ENCODE results near the gene NEK4.

NEK4 gene

DNA sequence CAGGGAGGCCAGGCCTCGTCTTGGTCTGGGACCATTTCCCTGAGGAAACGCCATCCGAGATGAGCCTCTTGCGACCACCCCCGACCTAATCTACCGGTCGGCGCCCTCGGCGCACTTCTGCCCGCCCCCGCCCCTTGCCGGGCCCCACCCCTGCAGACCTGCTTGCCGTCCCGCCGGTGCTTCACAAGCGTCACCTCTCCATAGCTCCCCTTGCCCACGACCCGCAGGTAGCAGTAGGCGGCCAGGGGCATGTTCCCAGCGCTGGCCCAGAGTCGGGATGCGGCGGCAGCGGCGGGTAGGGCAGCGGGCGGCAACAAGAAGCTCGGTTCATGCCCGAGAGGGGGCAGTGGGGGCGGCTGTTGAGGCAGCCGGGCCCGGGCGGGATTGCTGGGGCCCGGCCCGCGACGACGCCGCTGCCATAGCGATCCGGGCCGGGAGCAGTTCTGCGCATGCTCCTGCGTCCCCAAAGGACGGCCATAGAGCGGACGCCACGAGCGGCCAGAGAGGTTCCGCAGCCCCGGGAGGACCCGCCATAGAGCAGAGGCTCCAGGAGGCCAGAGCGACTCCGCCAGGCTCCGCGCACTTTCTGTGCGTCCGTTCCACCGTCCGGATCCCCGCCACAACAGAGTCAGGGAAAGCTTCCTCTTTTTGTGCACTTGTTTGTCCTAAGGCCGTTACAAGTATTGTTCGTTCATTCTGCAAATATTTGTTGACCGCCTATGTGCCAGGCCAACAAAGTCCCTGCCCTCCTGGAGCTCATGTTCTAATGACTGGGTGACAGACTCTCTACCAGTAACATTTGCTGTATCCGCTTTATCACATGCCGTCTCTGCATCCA is at the start of gene NEK4:
NEK4 (minus strand) TSS at position 445 of the 838 bp plus-strand sequence; CDS start at position 251, 194 bp downstream.
- peak; percentile 67 for DNase-seq (ENCODE audit: low spot score)

- no peak for DNase-seq (ENCODE audit: low spot score)
Measured at GRCh38 chr3:52819936-52820335, 49.2 kb upstream of the NEK4 start.

GRCh38 chr3:52817860-52818259 is 47.1 kb upstream of the NEK4 start:
- no peak for DNase-seq (ENCODE audit: low spot score)

GRCh38 chr3:52817221-52817620 is 46.5 kb upstream of the NEK4 start:
- DNase-seq (ENCODE audit: low spot score), result no peak

GRCh38 chr3:52816654-52817053 is 45.9 kb upstream of the NEK4 start:
- DNase-seq (ENCODE audit: low spot score), result no peak

GRCh38 chr3:52816199-52816598 is 45.5 kb upstream of the NEK4 start:
- DNase-seq (ENCODE audit: low spot score), result no peak

- no peak for DNase-seq (ENCODE audit: low spot score)
Measured at GRCh38 chr3:52813810-52814209, 43.1 kb upstream of the NEK4 start.

DNA sequence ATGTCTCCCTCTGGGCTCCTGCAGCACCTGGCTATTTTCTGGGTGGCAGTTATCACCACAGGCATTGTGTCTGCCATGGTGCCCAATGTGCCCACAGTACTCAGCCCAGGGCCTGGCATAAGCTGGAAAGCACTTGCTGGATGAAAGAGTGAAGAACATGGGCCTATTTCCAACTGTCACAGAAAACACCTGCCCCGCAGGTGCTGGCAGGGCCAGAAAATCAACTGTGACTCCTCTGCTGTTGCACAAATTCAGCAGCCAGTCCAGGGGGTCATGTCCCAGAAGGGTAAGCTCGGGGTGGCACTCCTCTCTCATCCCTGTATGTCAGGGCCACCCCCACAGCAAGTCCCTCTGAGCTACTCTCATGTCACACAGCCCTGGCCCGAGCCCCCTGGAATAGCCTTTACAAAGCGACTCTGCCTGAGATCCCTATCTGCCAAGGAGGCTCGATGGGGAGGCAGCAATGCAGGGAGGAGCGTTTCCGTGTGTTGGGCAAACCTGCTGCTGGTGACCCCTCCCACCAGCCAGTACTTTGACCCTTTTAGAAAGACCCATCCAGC is 40.8 kb upstream of the NEK4 start:
- peak; percentile 38 for DNase-seq (ENCODE audit: low spot score)

DNA sequence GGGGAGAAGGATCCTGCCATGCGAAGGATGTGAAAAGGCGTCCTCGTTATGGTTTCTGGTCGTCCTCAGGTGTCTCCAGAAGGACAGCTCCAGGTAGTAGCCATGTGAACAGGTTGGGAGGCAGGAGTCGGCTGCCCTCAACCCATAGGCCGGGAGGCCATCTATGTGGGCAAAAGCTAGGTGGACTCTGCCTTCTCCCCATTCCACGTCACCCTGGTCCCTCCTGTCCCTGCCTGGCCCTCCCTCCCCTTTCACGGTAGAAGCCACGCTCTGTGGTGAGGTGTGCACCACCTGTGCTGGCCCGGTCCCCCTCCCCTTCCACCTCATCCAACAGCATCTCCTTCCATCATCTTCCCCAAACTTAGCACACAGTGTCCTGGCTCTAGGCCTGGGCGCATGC is 40.2 kb upstream of the NEK4 start:
- no peak for DNase-seq (ENCODE audit: low spot score)

DNA sequence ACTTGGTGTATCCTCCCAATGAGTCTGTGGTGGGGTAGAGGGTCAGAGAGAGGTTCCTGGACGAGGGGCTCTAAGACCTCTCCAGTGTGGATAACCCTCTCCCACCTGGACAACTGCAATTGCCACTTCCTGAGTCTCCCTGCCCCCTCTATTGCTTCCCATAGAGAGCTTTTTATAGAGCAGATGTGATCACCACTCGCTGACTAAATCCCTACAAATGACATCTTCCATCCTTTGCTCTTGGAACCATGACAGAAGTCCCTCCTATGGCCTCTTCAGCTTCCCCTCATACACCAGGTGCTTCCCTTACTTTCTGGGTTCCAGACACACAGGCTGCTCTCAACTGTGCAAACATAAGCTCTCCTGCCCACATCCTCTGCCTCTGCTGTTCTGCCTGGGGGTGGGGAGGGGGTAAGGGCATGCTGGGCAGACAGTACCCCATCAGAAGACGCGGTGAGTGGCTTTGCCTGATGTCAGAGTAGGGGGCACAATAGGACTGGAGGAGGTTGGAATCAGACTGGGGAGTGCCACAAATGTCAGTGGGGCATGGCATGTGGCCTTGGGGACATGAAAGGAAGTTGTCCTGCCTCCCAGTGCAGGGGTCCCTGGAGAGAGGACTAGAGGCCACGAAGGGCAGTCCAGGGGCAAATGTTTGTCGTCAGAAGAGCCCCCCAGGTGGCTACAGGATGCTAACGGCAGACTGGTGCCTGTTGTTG is 39.1 kb upstream of the NEK4 start:
- no peak for DNase-seq (ENCODE audit: low spot score)

DNA sequence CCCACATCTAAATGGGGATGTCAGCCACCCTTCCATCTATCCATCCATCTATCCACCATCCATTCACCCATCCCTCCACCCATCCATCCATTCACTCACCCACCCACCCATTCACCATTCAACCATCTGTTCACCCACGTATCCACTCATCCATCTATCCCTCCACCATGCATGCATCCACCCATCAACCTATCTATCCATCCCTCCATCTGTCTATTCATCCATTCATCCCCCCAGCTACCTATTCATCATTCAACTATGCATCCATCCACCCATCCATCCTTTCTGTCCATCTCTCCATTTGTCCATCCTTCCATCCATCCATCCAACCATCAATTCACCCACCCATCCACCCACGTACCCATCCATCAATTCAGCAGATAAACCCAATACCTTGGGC is 38.4 kb upstream of the NEK4 start:
- no peak for DNase-seq (ENCODE audit: low spot score)

GRCh38 chr3:52805270-52806039 is 34.7 kb upstream of the NEK4 start:
- DNase-seq (ENCODE audit: low spot score), result no peak

DNA sequence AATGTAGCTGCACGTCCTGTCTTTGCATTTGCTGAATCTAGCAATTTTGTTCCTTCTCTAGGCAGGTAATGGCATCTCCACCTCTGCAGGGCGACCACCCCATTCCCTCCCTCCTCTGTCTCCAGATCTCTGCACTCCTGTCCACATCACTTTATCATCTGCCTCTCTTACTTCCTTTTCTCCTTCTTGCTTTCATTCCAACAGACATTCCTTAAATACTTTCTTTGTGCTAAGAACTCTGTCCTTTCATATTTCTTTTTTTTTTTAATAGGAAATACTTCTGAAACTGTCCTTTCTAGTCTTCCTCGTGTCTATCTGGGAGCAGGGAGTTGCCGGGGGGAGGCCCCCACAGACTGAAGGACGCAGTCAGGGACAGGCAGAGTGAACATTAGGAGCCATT is 31.1 kb upstream of the NEK4 start:
- DNase-seq (ENCODE audit: low spot score), result no peak

- DNase-seq (ENCODE audit: low spot score), result no peak
Measured at GRCh38 chr3:52800079-52800478, 29.3 kb upstream of the NEK4 start.

DNA sequence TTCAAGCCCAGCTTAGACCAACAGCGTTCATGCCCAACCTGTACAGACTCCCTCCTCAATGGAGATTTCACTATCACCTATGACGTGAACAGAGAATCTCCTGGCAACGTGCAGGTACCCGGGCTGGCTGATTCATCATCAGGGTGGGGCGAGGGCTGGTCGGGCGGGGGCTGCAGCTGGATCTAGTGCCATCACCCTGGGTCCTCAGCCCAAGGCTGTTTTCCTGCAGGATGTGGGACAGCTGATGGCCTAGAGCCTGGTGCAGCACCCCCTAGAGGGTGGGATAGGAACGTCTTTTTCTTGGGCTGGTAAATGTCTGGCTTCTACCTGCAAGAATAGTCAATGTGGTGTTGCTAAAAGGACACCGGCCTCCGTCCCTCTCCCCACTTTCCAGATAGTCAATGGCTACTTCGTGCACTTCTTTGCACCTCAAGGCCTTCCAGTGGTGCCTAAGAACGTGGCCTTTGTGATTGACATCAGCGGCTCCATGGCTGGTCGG is 28.3 kb upstream of the NEK4 start:
- DNase-seq (ENCODE audit: low spot score), result peak; percentile 59

GRCh38 chr3:52798376-52798977 is 27.7 kb upstream of the NEK4 start:
- DNase-seq (ENCODE audit: low spot score), result no peak

- no peak for DNase-seq (ENCODE audit: low spot score)
Measured at GRCh38 chr3:52796411-52796810, 25.7 kb upstream of the NEK4 start.

DNA sequence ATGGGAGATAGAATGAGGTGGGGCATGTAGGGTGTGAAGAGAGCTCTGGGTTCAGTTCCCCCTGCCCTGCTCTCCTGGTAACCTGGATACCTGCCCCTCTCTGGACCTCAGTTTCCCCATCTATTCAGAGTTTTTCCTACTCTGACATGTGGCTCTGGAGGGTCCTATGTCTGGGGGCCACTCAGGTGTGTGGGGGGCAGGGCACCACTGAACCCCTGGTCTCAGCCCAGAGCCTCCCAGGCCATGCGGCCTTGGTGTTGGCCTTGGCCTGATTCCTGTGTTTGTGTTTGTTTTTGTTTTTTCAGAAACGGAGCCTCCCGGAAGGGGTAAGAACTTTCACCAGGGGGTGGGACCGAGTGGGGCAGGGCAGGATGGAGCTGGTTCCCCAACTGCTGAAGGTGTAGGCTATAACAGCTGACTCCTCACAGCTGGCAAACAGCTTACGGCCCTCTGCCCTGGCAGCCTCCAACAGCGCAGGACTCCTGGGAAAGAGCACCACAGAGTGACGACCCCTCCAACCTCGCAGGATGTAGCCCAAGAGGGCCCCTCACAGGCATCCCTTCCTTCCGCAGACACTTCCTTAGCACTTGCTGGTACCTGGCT is 24.7 kb upstream of the NEK4 start:
- DNase-seq (ENCODE audit: low spot score), result no peak

GRCh38 chr3:52794612-52795099 is 23.9 kb upstream of the NEK4 start, which contains the start of gene ITIH3:
Gene ITIH3, plus strand, starts transcription at chr3:52794796. Its CDS starts 8 bp downstream, at chr3:52794804.
- no peak for DNase-seq (ENCODE audit: low spot score)

GRCh38 chr3:52793702-52794611 is 23.2 kb upstream of the NEK4 start:
- no peak for DNase-seq (ENCODE audit: low spot score)

Data from HuH-7 (cell line).